Germinal center (tissue), 1 donor: ENCODE data around the gene RPP38.

Experiments used
- DNase-seq: peaks from one replicate; pipeline ENCODE4 v3.0.0; 2012; ENCODE audit warnings: mixed read lengths, low spot score

RPP38 gene

DNA sequence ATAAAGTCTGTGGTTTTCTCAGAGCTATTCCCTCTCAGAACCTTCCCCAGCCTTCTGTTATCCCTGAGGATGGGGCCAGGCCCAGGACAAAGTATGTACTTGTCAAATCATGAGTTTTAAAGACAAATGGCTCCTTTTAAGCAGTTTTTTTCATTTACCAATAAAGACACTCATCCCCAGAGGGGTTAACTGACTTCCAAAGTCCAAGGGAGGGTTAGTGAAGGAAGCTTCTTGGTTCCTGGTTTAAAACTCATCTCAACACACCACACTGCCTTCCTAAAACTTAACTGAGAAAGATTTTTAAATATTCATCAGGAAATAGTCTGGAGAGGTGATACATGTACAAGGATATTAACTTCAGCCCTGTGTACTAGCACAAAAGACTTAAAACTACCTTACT, 55.4 kb downstream of the RPP38 start:
- DNase-seq: no peak
